ENCODE results near the gene CCDC39.

Gene CCDC39

DNA sequence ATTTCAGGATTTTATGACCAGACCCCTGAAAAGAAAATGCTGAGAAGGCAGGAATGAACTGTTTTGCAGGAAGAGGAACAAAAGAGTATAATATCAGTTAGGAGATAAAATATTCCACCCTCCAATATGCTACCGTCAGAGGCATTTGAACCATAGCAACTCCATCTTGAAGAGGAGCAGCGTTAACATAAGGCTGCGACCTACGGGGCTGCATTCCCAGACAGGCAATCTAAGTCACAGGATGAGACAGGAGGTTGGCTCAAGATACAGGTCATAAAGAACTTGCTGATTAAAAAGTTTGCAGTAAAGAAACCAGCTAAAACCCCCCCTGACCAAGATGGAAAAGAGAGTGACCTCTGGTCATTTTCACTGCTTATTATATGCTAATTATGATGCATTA is 22.9 kb downstream of the CCDC39 start:
- Histone ChIP-seq H3K4me1 (ENCODE audit: low read length) (no peaks in the 10 kb centered on the region), H3K4me3 (ENCODE audit: low read length) (no peak overlapping the region), H3K27me3 (ENCODE audit: low read depth, low read length) (no peaks in the 10 kb centered on the region), H3K36me3 (replicated peaks; ENCODE audit: low read depth, low read length) (no peaks in the 10 kb centered on the region), H3K4me2 (ENCODE audit: low read length) (no peak overlapping the region), H2AFZ (ENCODE audit: low read depth, low read length) (no peak overlapping the region), H3K9me3 (ENCODE audit: insufficient read depth, low read length) (no peaks in the 10 kb centered on the region), H4K20me1 (ENCODE audit: insufficient read depth, low read length) (no peaks in the 10 kb centered on the region), H3K79me2 (ENCODE audit: low read length) (no peaks in the 10 kb centered on the region), H3K9ac (ENCODE audit: low read length) (no peak overlapping the region), H3K27ac (ENCODE audit: low read length) (no peak overlapping the region)
- TF ChIP-seq EZH2phosphoT487 (IDR thresholded peaks at IDR 0.05; ENCODE audit: low read depth): no peak
- TF ChIP-seq, protein P1, sequence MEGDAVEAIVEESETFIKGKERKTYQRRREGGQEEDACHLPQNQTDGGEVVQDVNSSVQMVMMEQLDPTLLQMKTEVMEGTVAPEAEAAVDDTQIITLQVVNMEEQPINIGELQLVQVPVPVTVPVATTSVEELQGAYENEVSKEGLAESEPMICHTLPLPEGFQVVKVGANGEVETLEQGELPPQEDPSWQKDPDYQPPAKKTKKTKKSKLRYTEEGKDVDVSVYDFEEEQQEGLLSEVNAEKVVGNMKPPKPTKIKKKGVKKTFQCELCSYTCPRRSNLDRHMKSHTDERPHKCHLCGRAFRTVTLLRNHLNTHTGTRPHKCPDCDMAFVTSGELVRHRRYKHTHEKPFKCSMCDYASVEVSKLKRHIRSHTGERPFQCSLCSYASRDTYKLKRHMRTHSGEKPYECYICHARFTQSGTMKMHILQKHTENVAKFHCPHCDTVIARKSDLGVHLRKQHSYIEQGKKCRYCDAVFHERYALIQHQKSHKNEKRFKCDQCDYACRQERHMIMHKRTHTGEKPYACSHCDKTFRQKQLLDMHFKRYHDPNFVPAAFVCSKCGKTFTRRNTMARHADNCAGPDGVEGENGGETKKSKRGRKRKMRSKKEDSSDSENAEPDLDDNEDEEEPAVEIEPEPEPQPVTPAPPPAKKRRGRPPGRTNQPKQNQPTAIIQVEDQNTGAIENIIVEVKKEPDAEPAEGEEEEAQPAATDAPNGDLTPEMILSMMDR (IDR thresholded peaks at IDR 0.05; ENCODE audit: low read depth, low read length): no peak

DNA sequence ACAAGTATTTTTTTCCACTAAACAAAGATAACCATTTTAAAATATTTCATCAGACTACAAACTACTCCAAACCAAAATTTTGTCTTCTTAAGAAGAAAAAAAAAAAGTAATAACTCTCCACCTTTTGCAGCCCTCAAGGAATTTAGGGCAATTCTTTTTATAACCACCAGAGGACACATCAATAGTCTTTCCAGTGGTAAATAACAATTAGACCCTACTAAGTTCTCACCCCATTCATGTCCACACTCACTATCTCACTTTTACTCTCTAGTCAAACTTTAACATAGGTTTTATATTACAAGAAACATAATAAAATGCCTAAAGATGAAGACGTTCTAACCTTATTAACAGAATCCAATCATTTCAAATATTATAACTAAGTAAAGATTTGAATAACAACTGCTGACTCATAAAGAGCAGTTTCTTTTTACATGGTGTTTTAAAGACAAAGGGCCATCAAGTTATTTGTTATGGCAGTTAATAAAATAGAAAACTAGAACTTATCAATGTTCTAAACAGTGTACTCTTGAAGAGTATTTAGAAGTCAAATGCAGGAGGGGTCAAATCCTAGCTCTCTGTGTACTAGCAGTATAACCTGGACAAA is 33.0 kb downstream of the CCDC39 start:
- H3K9ac ChIP-seq (ENCODE audit: low read length): no peak overlapping the region
- H3K4me3 ChIP-seq (ENCODE audit: low read length): no peak overlapping the region
- no peak overlapping the region for H3K4me2 ChIP-seq (ENCODE audit: low read length)
- TF ChIP-seq, protein P1 (IDR thresholded peaks at IDR 0.05; ENCODE audit: low read depth, low read length): peak; percentile 42
- TF ChIP-seq EZH2phosphoT487 (IDR thresholded peaks at IDR 0.05; ENCODE audit: low read depth): no peak
- H2AFZ ChIP-seq (ENCODE audit: low read depth, low read length): no peak overlapping the region
- H4K20me1 ChIP-seq (ENCODE audit: insufficient read depth, low read length): no peaks in the 10 kb centered on the region
- H3K27me3 ChIP-seq (ENCODE audit: low read depth, low read length): no peaks in the 10 kb centered on the region
- peaks cover 11% of the 10 kb centered on the region for H3K4me1 ChIP-seq (ENCODE audit: low read length)
- H3K79me2 ChIP-seq (ENCODE audit: low read length): no peaks in the 10 kb centered on the region
- H3K36me3 ChIP-seq (replicated peaks; ENCODE audit: low read depth, low read length): no peaks in the 10 kb centered on the region
- H3K9me3 ChIP-seq (ENCODE audit: insufficient read depth, low read length): no peaks in the 10 kb centered on the region
- H3K27ac ChIP-seq (ENCODE audit: low read length): no peak overlapping the region

DNA sequence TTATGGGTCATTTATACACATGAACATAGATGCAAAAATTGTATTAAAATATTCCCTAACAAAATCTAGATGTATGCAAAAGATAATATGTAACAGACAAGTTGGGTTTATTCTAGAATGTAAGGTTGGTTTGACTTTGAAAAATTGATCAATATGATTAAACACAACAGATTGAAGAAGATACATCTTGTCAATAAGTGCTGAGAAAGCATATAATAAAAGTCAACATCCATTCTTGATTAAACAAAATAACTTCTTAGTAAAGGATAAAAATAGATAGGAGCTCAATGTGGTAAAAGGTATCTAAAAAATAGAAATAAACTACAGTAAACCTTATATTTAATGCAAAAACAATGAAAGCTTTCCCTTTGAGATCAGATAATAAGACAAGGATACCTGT is 38.3 kb downstream of the CCDC39 start:
- Histone ChIP-seq H3K79me2 (ENCODE audit: low read length) (no peaks in the 10 kb centered on the region), H3K36me3 (replicated peaks; ENCODE audit: low read depth, low read length) (no peaks in the 10 kb centered on the region), H3K9me3 (ENCODE audit: insufficient read depth, low read length) (no peaks in the 10 kb centered on the region), H3K27ac (ENCODE audit: low read length) (no peak overlapping the region), H3K4me3 (ENCODE audit: low read length) (no peak overlapping the region), H3K9ac (ENCODE audit: low read length) (no peak overlapping the region), H4K20me1 (ENCODE audit: insufficient read depth, low read length) (no peaks in the 10 kb centered on the region), H3K4me2 (ENCODE audit: low read length) (no peak overlapping the region), H3K27me3 (ENCODE audit: low read depth, low read length) (no peaks in the 10 kb centered on the region), H2AFZ (ENCODE audit: low read depth, low read length) (no peak overlapping the region), H3K4me1 (ENCODE audit: low read length) (no peaks in the 10 kb centered on the region)
- TF ChIP-seq, protein P1 (IDR thresholded peaks at IDR 0.05; ENCODE audit: low read depth, low read length): no peak
- TF ChIP-seq EZH2phosphoT487 (IDR thresholded peaks at IDR 0.05; ENCODE audit: low read depth): no peak

DNA sequence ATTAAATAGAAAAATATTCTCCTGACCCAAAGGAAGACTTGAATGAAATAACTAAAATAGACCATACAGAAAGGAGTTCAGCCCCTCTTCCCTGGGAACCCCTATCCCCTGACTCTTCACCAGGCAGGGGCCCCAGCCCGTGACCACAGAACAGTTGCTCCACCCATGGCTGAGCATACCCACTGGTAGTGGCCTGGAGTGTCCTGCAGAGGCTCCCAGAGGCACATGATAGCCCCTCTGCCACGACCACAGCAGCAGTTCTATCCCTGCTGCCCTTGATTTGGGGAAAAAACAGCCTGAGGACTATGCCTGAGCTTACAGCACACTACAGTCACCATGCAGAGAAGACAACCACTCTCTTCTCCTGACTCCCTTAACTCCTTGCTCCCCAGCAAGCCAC is 45.6 kb downstream of the CCDC39 start:
- Histone ChIP-seq H3K4me3 (ENCODE audit: low read length) (no peak overlapping the region), H3K4me2 (ENCODE audit: low read length) (no peak overlapping the region), H3K9me3 (ENCODE audit: insufficient read depth, low read length) (no peaks in the 10 kb centered on the region), H2AFZ (ENCODE audit: low read depth, low read length) (no peak overlapping the region), H3K27me3 (ENCODE audit: low read depth, low read length) (no peaks in the 10 kb centered on the region), H3K4me1 (ENCODE audit: low read length) (peaks cover 20% of the 10 kb centered on the region), H3K79me2 (ENCODE audit: low read length) (no peaks in the 10 kb centered on the region), H3K27ac (ENCODE audit: low read length) (no peak overlapping the region), H3K9ac (ENCODE audit: low read length) (no peak overlapping the region), H3K36me3 (replicated peaks; ENCODE audit: low read depth, low read length) (no peaks in the 10 kb centered on the region), H4K20me1 (ENCODE audit: insufficient read depth, low read length) (no peaks in the 10 kb centered on the region)
- TF ChIP-seq EZH2phosphoT487 (IDR thresholded peaks at IDR 0.05; ENCODE audit: low read depth): no peak
- TF ChIP-seq, protein P1 (IDR thresholded peaks at IDR 0.05; ENCODE audit: low read depth, low read length): peak; percentile 15; the same call in 1 of the 2 replicates
